DLD1 (cell line): Measurements from ENCODE around the gene GRM5.

ENCODE experiments used
- in situ Hi-C: cut with HindIII; loops from 2 replicates; pipeline ENCODE4 v1.10.0; 2017; ENCODE audit warnings: low sequenced_read_pairs

GRM5 gene

DNA sequence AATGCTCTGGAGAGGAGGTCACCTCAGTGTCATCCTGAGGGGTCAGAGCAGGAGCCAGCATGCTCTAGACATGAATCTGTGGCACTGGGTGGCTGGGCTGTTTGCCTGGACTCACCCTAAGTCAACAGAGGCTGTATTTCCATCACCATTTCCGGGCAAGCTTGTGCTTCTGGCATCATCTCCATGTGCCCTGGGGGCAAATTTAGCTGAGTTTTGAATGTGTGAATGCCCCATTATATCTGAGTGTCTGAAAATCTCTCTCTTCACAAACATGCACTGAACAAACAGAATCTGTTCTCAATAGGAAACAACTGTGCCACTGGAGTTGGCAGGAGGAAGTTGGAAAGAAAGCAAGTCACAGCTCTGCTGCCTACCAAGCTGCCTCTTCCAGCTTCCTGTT is 356.2 kb downstream of the GRM5 start:
- in situ Hi-C loops, result no loop called here

DNA sequence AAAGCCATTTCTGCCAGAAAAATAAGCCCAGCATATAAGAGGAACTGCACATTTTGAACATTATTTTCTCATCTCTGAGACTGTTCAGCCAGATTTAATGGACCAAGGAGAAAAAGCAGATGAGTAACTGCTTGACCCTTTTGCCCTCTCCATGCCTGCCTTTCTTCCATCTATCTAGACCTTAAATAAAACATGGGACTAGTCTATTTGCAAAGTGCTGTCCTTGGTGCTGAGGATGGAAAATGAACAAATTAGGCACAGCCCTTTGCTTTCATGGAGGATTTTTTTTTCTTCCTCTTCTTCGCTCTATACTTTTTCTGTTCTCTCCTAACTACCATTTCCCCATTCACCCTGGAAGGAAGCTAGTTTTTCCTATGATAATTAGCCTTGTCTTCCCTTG is 361.3 kb downstream of the GRM5 start:
- in situ Hi-C loops, result no loop called here

GRCh38 chr11:88701816-88702215 is 364.0 kb downstream of the GRM5 start:
- in situ Hi-C loops, result no loop called here

GRCh38 chr11:88697139-88697538 is 368.6 kb downstream of the GRM5 start:
- in situ Hi-C loops, result no loop called here

GRCh38 chr11:88695689-88696414 is 369.9 kb downstream of the GRM5 start:
- in situ Hi-C loops, result no loop called here

DNA sequence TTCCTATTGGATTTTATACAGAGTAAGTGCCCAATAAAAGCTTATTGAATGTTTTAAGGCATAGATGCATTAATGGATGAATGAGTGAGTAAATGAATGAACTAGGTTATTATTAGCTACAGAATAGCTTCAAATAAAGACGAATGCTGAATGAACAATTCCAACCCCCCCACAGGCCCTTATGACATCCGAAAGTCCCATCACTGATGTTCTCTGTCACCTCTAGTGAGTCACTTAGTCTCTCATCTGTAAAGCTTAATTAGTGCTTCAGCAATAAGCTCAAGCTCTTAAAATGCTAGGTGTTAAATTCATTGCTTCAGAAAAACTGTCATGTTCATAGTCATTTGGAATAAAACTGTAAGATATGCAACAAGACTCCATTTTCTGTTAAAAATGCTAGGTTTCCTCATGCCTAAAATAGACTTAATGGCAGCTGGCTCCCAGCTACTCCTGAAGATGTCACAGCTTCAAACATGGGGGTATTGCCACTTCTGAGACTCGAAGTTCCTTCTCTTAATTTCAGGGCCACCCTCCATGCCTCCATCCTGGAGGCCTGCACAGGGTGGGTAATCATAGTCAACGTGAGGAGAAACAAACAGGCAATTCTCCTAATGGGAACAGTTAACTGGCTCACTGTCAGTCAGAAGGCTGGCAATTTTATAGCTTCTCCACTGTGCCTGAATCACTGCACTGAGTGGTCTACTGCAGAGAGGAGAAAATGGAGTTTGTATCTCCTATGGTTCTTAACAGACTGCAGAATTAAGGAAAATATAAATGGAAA is 373.3 kb downstream of the GRM5 start:
- in situ Hi-C loops, result no loop called here

DNA sequence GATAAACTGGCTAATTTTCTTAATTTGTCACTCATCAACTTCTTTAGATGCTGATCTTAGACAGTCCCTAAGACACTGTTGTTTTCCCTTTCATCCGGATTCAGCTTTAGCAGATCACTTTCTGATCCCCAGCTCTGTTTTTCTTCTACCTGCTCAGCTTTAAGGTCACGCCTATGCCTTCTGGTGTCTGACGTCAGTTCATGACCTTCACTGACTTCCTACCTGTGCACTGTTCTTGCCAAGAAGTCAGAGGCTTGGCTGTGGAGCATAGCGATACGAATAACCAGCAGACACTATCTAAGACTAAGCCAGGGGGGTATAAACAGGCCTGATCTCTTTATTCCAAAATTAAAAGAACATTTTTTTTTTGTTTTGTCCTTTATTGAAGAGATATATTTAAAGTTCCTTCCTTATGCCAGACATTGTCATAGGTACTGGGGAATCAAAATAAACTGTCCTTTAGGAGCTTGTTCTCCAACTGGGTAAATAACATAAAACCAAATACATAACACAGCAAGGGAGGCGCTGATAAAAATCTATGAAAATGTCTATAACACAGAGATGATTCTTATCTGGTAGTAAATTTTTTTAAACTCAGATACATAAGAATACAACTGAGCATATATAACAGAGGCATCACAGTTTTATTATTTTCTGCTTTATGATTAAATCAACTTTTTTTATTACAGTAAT is 376.1 kb downstream of the GRM5 start:
- in situ Hi-C loops, result no loop called here

DNA sequence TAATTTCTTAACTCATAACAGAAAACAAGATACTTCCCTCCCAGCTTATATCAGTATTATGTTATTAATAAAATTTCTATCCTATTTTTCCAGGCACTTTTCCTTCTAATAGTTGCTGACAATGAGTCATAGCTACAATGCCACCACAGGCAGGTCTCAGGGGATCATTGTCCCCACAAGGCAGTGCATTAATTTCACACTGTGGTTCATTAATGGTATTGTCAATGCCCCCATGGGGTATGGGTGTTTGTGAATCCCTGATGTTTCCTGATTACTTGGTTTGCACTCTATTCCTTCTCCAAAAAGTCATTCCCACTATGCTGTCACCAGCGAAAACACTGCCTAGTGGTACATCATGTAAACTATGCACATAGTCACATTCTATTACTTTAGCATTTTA is 382.8 kb downstream of the GRM5 start:
- in situ Hi-C loops, result no loop called here

DNA sequence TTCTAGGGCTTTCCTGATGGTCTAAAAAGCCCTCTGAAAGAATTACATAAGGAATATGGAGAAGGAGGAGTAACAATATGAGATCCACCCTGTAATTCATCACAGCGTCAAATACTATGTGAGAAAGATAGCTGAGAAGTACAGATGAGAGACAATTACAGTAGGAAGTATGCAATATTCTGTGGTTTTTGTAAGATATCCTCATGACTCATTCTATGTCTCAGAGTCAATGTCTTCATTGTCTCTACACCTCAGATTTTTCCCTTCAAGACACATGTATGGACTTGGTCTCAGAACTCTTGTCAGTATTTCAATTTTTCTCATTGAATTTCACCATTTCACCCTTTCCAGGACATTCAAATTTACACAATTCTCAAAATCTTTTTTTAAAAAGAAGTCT is 385.0 kb downstream of the GRM5 start:
- in situ Hi-C loops, result no loop called here

- in situ Hi-C loops, result no loop called here
Observed at GRCh38 chr11:88666364-88666763, 399.4 kb downstream of the GRM5 start.

- in situ Hi-C loops, result no loop called here
Observed at GRCh38 chr11:88657076-88657738, 408.6 kb downstream of the GRM5 start.

DNA sequence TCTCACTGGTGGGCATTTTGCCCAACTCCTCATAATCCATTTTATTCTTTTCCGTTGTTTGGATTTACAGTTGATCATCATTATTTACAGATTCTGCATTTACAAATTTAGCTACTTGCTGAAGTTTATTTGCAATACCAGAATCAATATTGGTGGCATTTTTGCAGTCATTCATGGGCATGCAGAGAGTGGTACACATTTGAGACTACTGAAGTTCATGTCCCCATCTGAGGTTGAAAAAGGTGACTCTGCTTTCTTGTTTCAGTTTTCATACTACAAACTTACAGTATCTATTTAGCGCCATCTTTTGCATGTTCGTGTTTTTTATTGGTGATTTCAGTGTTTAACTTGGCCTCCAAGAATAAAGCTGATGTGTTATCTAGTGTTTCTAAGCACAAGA is 409.5 kb downstream of the GRM5 start:
- in situ Hi-C loops, result no loop called here

DNA sequence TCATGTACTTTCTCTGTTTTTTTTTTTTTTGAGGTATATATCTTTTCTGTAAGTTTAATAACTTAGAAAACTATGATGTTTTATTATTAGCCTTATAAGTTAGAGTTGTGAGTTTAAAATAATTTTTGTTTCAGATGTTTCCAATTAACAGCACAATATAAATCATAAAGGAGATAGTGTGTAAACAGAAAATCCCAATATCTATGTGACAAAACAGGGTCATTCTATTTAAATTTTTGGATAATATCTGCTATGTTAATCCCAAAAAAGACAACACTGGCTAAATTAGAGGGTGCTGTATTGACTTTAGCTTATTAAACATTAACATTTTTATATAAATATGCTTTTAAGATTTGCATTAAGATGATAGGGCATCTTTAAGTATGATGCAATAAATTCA is 410.1 kb downstream of the GRM5 start:
- in situ Hi-C loops, result no loop called here

- in situ Hi-C loops, result no loop called here
Observed at GRCh38 chr11:88655196-88655595, 410.6 kb downstream of the GRM5 start.

DNA sequence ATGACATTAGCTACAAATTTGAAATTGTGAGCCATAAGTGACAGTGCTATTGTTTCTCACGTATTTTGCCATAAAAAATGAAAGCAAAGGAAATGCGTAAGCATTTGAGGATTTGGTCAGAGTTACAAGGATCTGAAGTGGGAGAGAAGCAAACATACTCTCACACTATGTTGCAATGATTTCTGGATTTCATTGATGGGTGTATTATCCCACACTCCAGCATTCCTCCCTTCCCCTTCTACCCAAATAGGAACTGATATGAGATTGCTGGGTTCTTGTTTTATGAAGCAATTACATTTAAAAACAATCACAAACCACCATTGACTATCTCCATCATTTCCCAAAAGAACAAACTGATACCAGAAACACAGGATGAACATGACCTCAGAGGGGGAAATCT is 414.2 kb downstream of the GRM5 start:
- in situ Hi-C loops, result no loop called here

DNA sequence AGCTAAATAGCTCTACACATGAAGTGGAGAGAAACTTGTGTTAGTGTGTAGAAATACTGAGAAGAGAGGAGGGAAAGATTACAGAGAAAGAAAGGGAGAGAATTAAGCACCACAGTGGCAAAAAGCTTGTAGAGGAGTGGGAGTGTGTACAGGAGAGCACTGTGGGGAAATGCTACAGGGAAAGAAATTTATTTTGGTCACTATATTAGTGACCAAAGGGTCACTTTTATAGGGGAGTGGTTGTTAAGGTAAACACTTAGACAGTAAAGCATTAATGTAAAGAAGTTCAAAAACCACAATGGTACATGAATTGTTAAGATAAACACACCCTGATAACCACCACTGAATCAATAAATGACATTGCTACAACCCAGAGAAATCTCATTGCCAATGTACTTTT is 421.1 kb downstream of the GRM5 start:
- in situ Hi-C loops, result no loop called here

GRCh38 chr11:88632163-88632562 is 433.6 kb downstream of the GRM5 start:
- in situ Hi-C loops, result no loop called here

DNA sequence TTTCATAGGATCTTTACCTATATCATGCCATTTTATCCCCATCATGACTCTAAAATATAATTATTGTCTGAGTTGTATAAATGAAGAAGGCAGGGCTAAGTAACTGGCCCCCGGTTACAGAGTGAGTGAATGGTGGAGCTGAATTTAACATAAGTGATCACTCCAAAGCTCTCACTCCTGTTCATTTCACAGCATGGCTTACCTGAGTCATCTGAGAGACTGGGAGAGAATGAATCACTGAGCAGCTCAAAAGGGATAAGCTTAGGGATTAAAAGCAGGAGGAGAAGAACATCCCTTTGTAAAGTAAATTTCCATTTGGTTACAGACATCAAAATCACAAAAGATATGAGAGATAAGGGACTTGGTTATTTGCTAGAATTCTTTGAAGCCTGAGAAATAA is 434.3 kb downstream of the GRM5 start:
- in situ Hi-C loops, result no loop called here

DNA sequence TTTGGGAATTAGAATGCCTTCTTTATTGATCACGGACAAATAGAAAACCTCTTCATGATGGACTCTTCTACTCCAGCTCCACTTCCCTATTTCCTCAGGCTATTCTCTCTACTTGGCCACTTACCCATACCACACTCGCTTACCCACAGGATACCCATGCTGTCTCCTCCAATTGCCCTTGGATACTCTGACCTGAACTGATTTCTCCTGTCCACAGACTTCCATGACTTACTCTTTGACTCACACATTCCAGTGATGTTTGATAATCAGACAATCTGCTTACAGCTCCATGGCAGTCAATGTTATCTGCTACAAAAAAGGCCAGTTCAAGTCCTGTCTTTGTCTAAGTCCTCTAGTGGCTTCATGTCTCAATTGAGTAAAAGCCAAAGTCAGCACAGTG is 436.3 kb downstream of the GRM5 start:
- in situ Hi-C loops, result no loop called here

DNA sequence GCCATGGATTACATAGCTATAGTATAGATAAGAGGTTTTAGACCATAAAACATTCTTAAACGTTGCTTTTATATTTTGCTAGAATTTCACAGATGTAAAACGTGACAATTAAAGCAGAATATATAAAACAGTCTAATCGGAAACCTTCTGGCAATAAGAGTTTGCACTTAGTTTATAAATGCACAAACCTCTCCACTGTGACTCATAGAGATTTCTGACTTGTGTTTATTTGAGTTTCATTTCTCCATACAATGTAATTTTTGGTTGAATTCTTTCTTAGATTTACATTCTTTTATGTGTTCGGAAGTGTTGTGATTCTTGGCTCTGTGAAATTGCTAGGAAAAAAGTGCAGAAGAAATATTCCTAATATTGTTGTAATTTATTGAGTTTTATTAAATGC is 439.6 kb downstream of the GRM5 start:
- in situ Hi-C loops, result no loop called here

DNA sequence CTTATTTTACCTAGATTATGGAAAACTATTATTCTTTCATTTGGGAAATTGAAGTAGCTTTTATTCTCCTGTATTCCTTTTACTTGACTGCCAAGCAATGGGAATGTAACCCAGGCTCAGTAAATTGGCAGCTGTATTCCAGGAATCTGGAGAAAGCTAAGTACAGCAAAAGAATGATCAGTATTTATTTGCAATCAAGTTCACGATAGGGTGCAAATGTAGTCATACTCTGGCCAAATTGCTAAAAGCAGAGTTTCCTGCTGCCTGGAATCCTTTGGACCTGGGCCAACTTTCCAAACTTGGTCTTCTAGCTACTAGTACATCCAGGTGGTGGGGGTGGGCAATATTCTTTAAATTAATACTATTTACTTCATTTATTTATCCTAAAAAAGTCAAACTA is 442.3 kb downstream of the GRM5 start:
- in situ Hi-C loops, result no loop called here
